Esophagus squamous epithelium (tissue), 5 donors: Measurements from ENCODE around the gene CFAP74. TPM values are rescaled to one million over a fixed set of nuclear protein-coding genes. Genes with fewer than 3 reads are reported as not detected.

Experiments used
- DNase-seq: peaks from one replicate; lab custom pipeline; 2025; lab: John Stamatoyannopoulos, UW
- H3K27ac ChIP-seq, 4 donors: fragments of 200-600 bp; sonication (generic); one replicate each; pipeline ENCODE4 v1.5.1; 2016 to 2019; ENCODE audit warnings: mild to moderate bottlenecking in 1 of 4
- H3K27me3 ChIP-seq, 4 donors: fragments of 200-600 bp; sonication (generic); 1 replicate in 3 of 4; 2 replicates in 1 of 4; pipeline versions ENCODE4 v1.5.1 to v1.6.0; 2017 to 2021; ENCODE audit warnings: antibody characterized with exemption in 1 of 4
- H3K36me3 ChIP-seq, 3 donors: fragments of 200-600 bp; sonication (generic); one replicate each; pipeline ENCODE4 v1.5.1; 2016 to 2019
- H3K4me1 ChIP-seq, 3 donors: fragments of 200-600 bp; sonication (generic); one replicate each; pipeline ENCODE4 v1.5.1; 2017 to 2019
- H3K4me3 ChIP-seq, 4 donors: fragments of 200-600 bp; sonication (generic); 1 replicate in 3 of 4; 2 replicates in 1 of 4; pipeline ENCODE4 v1.5.1; 2016 to 2019; ENCODE audit warnings: mild to moderate bottlenecking in 2 of 4, moderate library complexity in 1 of 4
- H3K9me3 ChIP-seq, 3 donors: fragments of 200-600 bp; sonication (generic); one replicate each; pipeline ENCODE4 v1.5.1; 2016 to 2019
- POLR2A ChIP-seq, 4 donors: fragments of 450-650 bp; IDR thresholded peaks; one replicate each; pipeline ENCODE4 v1.6.1; 2017; ENCODE audit warnings: antibody characterized with exemption in 4 of 4, mild to moderate bottlenecking in 4 of 4, moderate library complexity in 3 of 4
- WGBS, 2 donors: methylation state at CpG; one replicate each; pipeline ENCODE4 v1.1.5; 2018; 5-methylcytosine and 5-hydroxymethylcytosine counted together
- intact Hi-C: fragments of 100-400 bp; cut with DNase I; formaldehyde crosslinking; loops from one replicate; pipeline ENCODE4 v1.15.0; 2022
- total RNA-seq, 4 donors: library from RNA; depleted of rRNA; stranded (reverse); fragments of >200 nt; gene quantifications; one replicate each; pipeline ENCODE4 v1.1.0, GENCODE V29; 2016
- TF ChIP-seq, protein P1 (sequence below), 6 experiments: fragments of 450-650 bp in 4 of 6; fragments of 200-600 bp in 2 of 6; sonication (generic) in 2 of 6; IDR thresholded peaks; one replicate each; pipeline ENCODE4 v1.5.1; 2016 to 2019; ENCODE audit warnings: antibody characterized with exemption in 6 of 6, mild to moderate bottlenecking in 4 of 6, moderate library complexity in 4 of 6
- donor health status: DM: yes; HTN: yes; CAD: no.

CFAP74 gene
- total RNA-seq, 4 donors from 2014 or later, result not detected

DNA sequence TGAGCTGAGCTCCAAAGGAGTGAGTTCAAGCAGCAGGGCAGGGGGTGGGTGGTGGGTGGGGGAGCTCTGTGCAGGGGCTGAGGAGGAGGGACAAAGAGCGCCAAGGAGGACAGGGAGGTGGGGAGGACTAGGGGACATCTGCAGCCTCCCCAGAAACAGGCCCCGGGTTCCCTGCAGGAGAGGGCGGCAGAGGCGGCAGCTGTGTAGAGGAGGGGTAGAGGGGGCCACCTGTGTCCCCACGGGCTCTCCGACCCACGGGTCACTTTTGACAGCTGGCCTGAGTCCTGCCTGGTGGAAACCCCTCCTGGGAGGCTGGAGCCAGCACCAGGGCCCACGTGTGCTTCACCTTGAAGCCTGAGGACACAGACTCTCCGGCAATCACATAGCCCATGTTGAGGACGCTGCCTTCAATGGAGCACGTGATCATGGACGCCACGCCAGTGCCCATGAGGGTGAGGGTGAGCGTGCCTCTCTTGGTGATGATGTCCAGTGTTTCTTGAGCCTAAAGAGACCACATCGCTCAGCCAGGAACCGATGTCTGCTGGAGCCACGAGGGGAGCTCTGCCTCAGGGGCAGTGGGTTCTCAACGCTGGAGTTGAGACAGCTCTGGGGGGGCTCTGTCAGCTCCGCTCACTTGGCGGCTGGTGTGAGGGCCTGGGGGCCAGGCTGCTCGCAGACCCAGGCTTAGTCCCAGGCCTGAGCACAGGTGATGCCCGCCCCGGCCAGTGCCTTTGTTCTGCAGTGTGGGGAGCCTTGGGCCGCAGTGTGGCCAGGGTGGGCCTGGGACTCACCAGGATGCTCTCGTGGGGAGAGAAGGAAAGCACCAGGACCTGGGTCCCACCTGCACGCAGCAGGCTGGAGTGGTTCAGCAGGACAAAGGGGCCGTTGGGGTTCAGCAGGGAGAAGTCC lies 77.9 kb downstream of the CFAP74 start:
- no peak overlapping the region for H3K27ac ChIP-seq
- DNase-seq, result no peak
- intact Hi-C loops, result no loop called here
- no peak for TF ChIP-seq POLR2A (IDR thresholded peaks at IDR 0.05)
- TF ChIP-seq, protein P1, sequence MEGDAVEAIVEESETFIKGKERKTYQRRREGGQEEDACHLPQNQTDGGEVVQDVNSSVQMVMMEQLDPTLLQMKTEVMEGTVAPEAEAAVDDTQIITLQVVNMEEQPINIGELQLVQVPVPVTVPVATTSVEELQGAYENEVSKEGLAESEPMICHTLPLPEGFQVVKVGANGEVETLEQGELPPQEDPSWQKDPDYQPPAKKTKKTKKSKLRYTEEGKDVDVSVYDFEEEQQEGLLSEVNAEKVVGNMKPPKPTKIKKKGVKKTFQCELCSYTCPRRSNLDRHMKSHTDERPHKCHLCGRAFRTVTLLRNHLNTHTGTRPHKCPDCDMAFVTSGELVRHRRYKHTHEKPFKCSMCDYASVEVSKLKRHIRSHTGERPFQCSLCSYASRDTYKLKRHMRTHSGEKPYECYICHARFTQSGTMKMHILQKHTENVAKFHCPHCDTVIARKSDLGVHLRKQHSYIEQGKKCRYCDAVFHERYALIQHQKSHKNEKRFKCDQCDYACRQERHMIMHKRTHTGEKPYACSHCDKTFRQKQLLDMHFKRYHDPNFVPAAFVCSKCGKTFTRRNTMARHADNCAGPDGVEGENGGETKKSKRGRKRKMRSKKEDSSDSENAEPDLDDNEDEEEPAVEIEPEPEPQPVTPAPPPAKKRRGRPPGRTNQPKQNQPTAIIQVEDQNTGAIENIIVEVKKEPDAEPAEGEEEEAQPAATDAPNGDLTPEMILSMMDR (IDR thresholded peaks at IDR 0.05), result no peak
- 64 to 84% methylated on average over 9 of the region's 27 CpGs for WGBS, 2 donors
- peaks cover 0 to 13% (median 0%) of the 10 kb centered on the region in 4 donors for H3K27me3 ChIP-seq
- H3K9me3 ChIP-seq, result no peaks in the 10 kb centered on the region
- no peak overlapping the region for H3K4me3 ChIP-seq
- peaks cover 0 to 15% (median 0%) of the 10 kb centered on the region in 3 donors for H3K4me1 ChIP-seq
- no peaks in the 10 kb centered on the region for H3K36me3 ChIP-seq

DNA sequence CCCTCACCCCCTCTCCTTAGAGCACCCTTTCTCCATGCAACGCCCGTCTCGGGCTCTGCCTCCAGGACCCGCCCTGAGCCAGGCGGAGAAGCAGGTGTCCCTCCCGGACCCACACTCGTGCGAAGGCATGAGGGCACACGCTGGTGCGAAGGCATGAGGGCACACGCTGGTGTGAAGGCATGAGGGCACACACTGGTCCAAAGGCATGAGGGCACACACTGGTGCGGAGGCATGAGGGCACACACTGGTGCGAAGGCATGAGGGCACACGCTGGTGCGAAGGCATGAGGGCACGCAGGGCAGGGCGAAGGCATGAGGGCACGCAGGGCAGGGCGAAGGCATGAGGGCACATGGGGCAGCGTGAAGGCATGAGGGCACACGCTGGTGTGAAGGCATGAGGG lies 78.7 kb downstream of the CFAP74 start:
- H3K4me3 ChIP-seq, result no peak overlapping the region
- intact Hi-C loops, result no loop called here
- H3K36me3 ChIP-seq, result no peaks in the 10 kb centered on the region
- no peak for DNase-seq
- no peak for TF ChIP-seq POLR2A (IDR thresholded peaks at IDR 0.05)
- TF ChIP-seq, protein P1 (IDR thresholded peaks at IDR 0.05), result no peak
- peaks cover 0 to 18% (median 0%) of the 10 kb centered on the region in 3 donors for H3K4me1 ChIP-seq
- 83 to 87% methylated on average over 10 to 11 of the region's 21 CpGs for WGBS, 2 donors
- no peaks in the 10 kb centered on the region for H3K9me3 ChIP-seq
- peaks cover 0 to 13% (median 0%) of the 10 kb centered on the region in 4 donors for H3K27me3 ChIP-seq
- no peak overlapping the region for H3K27ac ChIP-seq

DNA sequence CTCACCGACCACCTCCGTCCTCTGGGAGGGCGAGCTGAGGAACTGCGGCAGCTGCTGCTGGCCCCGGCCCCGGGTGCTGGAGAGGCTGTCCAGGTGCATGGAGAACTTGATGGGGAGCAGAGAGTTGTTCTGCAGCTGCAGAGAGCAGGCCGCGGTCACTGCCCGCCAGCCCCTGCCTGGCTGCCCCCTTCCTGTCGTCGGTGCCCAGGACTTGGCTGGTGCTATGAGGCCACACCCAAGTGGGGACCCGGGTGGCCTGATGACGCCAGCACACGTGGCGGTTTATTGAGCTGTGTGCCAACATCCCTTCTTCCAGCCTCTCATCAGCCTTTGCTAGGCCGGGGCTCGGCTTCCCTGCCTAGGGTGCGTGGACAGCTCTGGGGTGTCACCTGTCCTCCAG lies 79.2 kb downstream of the CFAP74 start:
- H3K27me3 ChIP-seq, result peaks cover 0 to 13% (median 0%) of the 10 kb centered on the region in 4 donors
- no peak overlapping the region for H3K4me3 ChIP-seq
- H3K27ac ChIP-seq, result no peak overlapping the region
- no peak for TF ChIP-seq POLR2A (IDR thresholded peaks at IDR 0.05)
- TF ChIP-seq, protein P1 (IDR thresholded peaks at IDR 0.05), result no peak
- no peaks in the 10 kb centered on the region for H3K36me3 ChIP-seq
- H3K4me1 ChIP-seq, result peaks cover 0 to 22% (median 3%) of the 10 kb centered on the region in 3 donors
- 35 to 80% methylated on average over 1 to 10 of the region's 18 CpGs for WGBS, 2 donors
- intact Hi-C loops, result no loop called here
- no peak for DNase-seq
- no peaks in the 10 kb centered on the region for H3K9me3 ChIP-seq

DNA sequence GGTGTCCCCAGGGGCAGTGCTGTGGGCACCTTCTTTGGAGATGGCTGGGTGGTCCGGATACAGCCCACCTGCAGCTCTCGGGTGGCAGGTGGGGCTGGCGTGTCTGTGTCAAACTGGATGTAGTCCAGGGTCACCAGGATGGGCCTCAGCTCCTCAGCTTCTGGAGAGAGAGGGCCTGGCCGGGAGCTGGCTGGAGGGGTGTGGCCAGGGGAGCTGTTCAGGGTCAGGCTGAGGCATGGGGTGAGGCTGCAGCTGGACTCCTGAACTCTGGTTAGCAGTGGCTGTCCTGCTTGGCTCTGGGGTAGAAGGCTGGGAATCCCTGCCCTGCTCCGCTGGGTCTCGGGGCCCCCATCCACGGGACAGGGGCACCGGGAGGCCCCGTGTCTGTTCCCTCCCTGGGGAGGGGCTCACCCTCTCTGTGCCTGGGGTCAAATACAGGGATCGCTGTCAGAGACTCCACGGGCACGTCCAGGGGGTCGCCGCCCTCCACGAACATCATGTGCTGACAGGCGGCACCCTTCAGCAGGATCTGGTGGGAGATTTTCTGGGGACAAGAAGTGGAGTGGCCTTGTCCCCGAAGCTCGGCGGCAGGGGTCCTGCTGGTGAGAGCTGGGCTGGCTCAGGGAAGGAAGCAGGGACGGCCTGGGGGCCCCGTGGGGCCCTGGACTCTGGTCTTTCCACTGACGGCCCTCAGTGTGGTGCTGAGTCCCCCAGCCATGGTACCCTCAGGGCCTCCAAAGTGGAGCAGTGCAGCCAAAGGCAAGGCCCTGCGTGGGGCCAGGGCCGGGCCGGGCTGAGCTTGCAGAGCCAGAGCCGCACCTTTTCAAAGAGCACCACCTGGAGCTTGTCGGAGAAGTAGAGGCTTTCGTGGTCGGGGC lies 80.4 kb downstream of the CFAP74 start:
- Histone ChIP-seq H3K4me1 (peaks cover 9 to 26% (median 10%) of the 10 kb centered on the region in 3 donors), H3K36me3 (no peaks in the 10 kb centered on the region), H3K9me3 (no peaks in the 10 kb centered on the region), H3K4me3 (no peak overlapping the region), H3K27ac (no peak overlapping the region), H3K27me3 (peaks cover 0 to 8% (median 0%) of the 10 kb centered on the region in 4 donors)
- 30 to 48% methylated on average over 2 to 6 of the region's 29 CpGs for WGBS, 2 donors
- TF ChIP-seq, protein P1 (IDR thresholded peaks at IDR 0.05), result no peak
- no peak for TF ChIP-seq POLR2A (IDR thresholded peaks at IDR 0.05)
- intact Hi-C loops, result no loop called here
- DNase-seq, result no peak
